C4-2B (cell line): ENCODE data around the gene PRDM8.
"Not testable (repeated sequence)": the region's sequence is repeated elsewhere in the genome, so short reads cannot be mapped to it uniquely, and the experiment has no call there.

Experiments used
- ZFX ChIP-seq: fragments of 450-650 bp; IDR thresholded peaks from 2 replicates; pipeline ENCODE4 v1.6.1; 2017
- TF ChIP-seq, protein P1 (sequence below): fragments of 450-650 bp; conservative IDR thresholded peaks from 2 replicates; pipeline ENCODE4 v1.5.1; 2017; ENCODE audit warnings: mild to moderate bottlenecking

DNA sequence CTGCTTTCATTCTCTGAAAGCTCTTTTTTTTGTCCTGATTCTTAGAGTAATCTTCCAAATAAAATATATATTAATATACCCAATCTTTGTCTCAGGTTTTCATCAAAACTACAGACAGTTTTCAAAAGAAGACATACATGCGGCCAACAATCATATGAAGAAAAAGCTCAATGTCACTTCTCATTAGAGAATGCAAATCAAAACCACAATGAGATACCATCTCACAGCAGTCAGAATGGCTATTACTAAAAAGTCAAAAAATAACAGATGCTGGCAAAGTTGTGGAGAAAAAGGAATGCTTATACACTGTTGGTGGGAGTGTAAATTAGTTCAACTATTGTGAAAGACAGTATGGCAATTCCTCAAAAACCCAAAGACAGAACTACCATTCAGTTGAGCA is 50.2 kb downstream of the PRDM8 start:
- TF ChIP-seq, protein P1, sequence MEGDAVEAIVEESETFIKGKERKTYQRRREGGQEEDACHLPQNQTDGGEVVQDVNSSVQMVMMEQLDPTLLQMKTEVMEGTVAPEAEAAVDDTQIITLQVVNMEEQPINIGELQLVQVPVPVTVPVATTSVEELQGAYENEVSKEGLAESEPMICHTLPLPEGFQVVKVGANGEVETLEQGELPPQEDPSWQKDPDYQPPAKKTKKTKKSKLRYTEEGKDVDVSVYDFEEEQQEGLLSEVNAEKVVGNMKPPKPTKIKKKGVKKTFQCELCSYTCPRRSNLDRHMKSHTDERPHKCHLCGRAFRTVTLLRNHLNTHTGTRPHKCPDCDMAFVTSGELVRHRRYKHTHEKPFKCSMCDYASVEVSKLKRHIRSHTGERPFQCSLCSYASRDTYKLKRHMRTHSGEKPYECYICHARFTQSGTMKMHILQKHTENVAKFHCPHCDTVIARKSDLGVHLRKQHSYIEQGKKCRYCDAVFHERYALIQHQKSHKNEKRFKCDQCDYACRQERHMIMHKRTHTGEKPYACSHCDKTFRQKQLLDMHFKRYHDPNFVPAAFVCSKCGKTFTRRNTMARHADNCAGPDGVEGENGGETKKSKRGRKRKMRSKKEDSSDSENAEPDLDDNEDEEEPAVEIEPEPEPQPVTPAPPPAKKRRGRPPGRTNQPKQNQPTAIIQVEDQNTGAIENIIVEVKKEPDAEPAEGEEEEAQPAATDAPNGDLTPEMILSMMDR: not testable (repeated sequence)
- not testable (repeated sequence) for TF ChIP-seq ZFX
